Erythroblast (primary cell): ENCODE results near the gene CHID1.

Experiments
- GATA1 ChIP-seq: IDR thresholded peaks from 2 replicates; pipeline ENCODE4 v1.6.1; 2011; ENCODE audit warnings: low read depth, mild to moderate bottlenecking, control low read depth, low read length, moderate library complexity
- POLR2A ChIP-seq: IDR thresholded peaks from 2 replicates; pipeline ENCODE4 v1.6.1; 2011; ENCODE audit warnings: mild to moderate bottlenecking, low read length

DNA sequence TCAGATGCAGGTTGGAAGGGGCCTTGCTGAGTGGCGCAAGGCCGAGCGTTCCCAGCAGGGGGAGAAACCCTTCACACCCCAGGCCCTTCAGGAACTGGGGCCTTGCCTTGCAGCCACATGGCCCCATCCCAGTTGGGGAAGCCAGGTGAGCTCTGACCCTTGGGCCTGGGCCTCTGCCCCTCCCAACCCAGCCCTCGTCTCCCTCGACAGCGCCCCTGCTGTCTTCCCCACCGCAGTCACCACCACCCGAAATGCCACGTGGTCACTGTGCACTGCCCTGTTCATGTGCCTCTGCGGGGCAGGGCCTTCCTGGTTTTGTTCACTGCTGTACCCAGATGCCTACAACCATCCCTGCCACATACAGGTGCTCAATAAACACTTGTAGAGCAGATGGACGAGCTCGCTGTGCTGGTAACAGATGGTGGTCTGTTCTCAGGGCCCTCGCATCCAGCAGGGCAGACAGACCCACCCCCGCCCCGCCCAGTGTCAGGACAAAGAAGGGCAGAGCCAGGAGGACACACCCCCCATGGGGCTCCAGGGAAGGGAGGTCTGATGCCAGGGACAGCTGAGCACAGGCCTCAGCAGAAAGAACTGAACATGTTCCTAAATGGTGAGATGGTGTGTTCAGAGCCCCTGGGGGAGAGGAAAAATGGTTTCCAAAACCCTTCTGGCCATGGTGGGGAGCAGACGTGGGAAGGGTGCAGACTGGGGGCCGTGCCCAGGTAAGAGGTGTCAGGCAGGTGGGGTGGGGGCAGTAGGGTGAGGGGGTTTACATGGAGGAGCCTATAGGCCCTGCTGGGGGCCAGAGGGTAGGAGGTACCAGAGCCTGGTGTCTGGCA lies 72.0 kb downstream of the CHID1 start:
- TF ChIP-seq POLR2A (no peak), GATA1 (no peak)
